ENCODE measurements around the gene PSMD12.
A peak's percentile ranks its signal among the peaks of the same experiment; 100 is the strongest.

Gene PSMD12

GRCh38 chr17:67386965-67387551 lies 20.7 kb upstream of the PSMD12 start:
- peak; percentile 21 for DNase-seq (ENCODE audit: low read depth)

GRCh38 chr17:67385122-67385988 lies 19.0 kb upstream of the PSMD12 start:
- no peak for DNase-seq (ENCODE audit: low read depth)

GRCh38 chr17:67381929-67382257 lies 15.5 kb upstream of the PSMD12 start:
- DNase-seq (ENCODE audit: low read depth): no peak

- DNase-seq (ENCODE audit: low read depth): no peak
Measured at GRCh38 chr17:67379251-67379630, 12.9 kb upstream of the PSMD12 start.

- DNase-seq (ENCODE audit: low read depth): peak; percentile 70
Measured at GRCh38 chr17:67378454-67379250, 12.3 kb upstream of the PSMD12 start.

GRCh38 chr17:67377488-67378453 lies 11.4 kb upstream of the PSMD12 start:
- DNase-seq (ENCODE audit: low read depth): peak; percentile 38

- DNase-seq (ENCODE audit: low read depth): peak; percentile 92
Measured at GRCh38 chr17:67376737-67377487, 10.5 kb upstream of the PSMD12 start, which contains the start of gene PITPNC1. Gene PITPNC1, plus strand, starts transcription at chr17:67377281.

GRCh38 chr17:67376415-67376736 lies 10.0 kb upstream of the PSMD12 start:
- peak; percentile 78 for DNase-seq (ENCODE audit: low read depth)

GRCh38 chr17:67375716-67376115 lies 9.3 kb upstream of the PSMD12 start:
- no peak for DNase-seq (ENCODE audit: low read depth)

- DNase-seq (ENCODE audit: low read depth): no peak
Measured at GRCh38 chr17:67375054-67375427, 8.7 kb upstream of the PSMD12 start.

- DNase-seq (ENCODE audit: low read depth): peak; percentile 88
Measured at GRCh38 chr17:67374329-67375053, 8.1 kb upstream of the PSMD12 start.

GRCh38 chr17:67372751-67373150 lies 6.4 kb upstream of the PSMD12 start:
- DNase-seq (ENCODE audit: low read depth): no peak

GRCh38 chr17:67369676-67370075 lies 3.3 kb upstream of the PSMD12 start:
- no peak for DNase-seq (ENCODE audit: low read depth)

- DNase-seq (ENCODE audit: low read depth): peak; percentile 85
Measured at GRCh38 chr17:67365738-67366192, 612 bp downstream of the PSMD12 start.

GRCh38 chr17:67364847-67365737 lies 1.3 kb downstream of the PSMD12 start:
- no peak for DNase-seq (ENCODE audit: low read depth)

GRCh38 chr17:67362173-67362572 lies 4.2 kb downstream of the PSMD12 start:
- no peak for DNase-seq (ENCODE audit: low read depth)

- no peak for DNase-seq (ENCODE audit: low read depth)
Measured at GRCh38 chr17:67360880-67361279, 5.5 kb downstream of the PSMD12 start.

GRCh38 chr17:67359960-67360791 lies 6.2 kb downstream of the PSMD12 start:
- peak; percentile 49 for DNase-seq (ENCODE audit: low read depth)

Measured in iris pigment epithelial cell (primary cell).